RPMI8226 (cell line): Measurements from ENCODE around the gene ADORA1.

Experiments used
- DNase-seq: peaks from one replicate; pipeline ENCODE4 v3.0.0-alpha.2; 2015

The ADORA1 gene

GRCh38 chr1:203175827-203176241 is 48.3 kb downstream of the ADORA1 start:
- DNase-seq: peak; percentile 96

DNA sequence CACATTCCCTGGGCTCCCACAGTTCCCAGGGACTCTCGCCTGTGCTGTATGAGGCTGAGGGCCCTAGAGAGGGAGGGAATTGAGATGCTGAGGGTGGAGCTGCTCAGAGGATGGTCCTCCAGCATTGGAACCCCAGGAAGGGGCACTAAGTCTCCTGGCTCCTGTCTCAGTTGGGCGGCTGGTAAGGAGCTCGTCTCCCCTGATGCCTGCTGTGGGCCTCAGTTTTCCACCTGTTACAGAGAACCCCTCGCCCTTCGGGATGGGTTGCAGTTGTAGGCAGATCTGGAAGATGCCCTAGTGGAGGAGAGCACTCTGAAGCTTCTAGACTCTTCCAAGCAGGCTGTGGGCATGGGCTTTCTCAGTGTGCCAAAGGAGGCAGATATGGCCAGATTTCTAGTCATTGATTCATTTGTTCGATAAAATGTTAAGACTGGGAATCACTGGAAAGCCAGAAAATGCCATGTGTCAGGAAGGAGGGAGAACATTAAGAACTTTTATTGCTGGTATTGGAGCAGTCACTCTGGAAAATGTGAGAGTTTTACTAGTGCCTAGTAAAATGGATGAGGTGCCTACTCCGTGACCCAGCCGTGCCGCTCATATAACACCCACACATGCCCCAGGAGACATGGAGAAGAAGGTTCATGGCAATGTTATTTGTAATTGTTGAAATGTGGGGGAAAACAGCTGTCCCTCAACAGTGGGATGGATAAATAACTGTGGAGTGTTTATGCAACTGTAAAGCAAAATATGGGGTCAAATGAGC is 48.9 kb downstream of the ADORA1 start:
- DNase-seq: no peak

DNA sequence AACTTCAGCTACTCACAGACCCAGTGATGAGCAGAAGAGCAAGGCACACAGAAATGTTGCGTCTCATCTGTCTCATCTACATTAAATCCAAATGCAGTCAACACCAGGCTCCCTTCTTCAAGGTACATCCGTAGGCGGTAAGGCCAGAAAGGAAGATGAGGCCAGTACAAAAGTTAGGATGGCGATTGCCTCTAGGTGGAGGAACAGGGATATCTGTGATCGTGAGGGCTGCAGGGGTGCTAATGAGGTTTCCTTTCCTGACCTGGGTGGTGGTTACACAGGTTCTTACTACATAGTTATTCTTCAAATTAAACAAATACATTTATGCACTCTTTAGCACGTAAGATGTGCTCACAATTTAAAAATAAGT is 49.5 kb downstream of the ADORA1 start:
- DNase-seq: no peak

DNA sequence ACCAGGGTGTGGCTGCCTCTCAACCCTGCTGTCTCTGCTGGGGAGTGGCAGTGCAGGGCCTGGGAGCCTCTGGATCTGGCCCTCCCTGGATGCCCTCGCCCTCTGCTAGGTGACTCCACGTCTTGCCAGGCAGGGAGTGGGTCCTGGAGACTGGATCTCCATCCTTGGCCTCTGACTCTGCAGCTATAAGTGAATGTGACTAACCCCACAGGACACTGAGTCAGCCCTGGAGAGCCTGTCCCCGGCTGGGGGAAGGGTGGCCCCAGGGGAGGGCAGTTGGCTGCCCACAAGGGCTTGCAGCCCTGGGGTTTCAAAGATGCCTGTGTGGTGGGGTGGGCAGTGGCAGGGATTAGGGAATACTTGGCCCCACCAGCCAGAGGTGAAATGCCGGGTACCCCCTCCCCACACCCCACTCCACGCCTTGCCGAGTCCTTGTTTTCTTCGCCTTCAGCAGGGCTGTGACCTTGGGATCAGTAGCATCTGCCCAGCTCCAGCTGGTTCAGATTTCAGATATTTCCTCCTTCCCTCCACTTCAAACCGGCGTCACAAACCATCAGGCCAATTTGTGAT is 50.0 kb downstream of the ADORA1 start:
- no peak for DNase-seq

DNA sequence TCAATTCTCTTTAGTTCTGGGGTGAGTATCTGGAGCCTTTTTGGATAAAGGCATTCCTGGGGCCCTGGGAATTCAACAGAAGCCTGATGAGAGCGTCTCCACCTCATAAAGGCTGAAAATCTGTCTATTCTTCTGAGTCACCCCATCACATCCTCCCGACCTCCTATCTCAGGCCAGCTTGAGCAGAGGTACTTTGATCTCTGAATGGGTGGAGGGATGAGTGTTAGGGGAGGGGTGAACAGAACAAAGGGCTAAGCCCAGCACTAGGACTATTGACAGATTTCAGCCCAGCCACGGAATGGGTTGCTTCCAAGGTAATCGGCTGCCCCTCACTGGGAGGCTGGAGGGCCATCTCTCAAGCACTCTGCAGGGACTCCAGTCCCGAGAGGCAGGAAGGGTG is 50.6 kb downstream of the ADORA1 start:
- no peak for DNase-seq

GRCh38 chr1:203178821-203179666 is 51.5 kb downstream of the ADORA1 start:
- DNase-seq: no peak

DNA sequence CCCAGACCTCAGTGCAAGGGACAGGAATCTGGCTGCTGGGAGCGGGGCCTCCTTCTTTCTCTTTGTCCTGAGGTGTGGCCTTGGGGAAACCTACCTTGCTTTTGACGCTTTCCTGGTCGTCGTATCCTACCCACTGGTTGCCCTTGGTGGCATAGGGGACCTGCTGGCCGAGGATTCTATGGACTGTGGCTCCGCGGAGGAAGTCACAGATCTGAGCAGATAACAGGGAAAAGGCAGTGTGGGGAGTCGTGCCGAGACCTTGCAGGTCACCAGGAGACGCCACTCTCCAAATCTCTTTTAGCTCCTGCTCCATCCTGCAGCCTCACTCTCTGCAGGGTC is 52.1 kb downstream of the ADORA1 start:
- no peak for DNase-seq

DNA sequence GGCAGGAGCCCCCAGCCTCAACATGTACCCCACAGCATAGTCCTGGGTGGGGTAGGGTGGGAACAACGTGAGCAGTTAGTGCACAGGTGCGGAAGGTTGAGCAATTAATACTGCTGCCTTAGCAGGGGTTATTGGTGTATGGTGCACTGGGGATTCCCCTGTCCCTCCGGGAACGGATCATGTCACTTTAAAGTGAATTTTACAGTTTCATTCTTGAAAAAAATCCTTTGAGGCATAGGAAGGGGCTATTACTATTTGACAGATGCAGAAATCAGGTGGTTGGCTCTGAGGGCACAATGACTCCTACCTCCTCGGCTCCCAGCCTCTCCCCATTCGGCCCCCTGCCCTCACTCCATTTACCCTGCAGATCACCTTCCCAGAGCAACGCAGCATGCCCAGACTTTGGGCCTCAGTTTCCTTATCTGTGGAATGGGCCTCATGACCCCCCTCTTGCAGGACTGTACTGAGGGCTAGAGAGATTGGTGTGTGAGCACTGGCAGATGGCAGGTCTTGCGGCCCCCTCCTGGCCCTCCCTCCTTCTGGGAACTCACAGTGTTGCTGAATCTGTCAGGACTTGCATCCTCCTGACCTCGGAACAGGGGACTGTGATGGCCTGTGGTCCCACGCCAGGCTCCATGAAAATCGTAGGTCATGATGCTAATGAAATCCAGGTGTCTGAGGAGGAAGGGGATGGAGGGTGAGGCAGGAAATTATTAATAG is 53.2 kb downstream of the ADORA1 start:
- DNase-seq: no peak

DNA sequence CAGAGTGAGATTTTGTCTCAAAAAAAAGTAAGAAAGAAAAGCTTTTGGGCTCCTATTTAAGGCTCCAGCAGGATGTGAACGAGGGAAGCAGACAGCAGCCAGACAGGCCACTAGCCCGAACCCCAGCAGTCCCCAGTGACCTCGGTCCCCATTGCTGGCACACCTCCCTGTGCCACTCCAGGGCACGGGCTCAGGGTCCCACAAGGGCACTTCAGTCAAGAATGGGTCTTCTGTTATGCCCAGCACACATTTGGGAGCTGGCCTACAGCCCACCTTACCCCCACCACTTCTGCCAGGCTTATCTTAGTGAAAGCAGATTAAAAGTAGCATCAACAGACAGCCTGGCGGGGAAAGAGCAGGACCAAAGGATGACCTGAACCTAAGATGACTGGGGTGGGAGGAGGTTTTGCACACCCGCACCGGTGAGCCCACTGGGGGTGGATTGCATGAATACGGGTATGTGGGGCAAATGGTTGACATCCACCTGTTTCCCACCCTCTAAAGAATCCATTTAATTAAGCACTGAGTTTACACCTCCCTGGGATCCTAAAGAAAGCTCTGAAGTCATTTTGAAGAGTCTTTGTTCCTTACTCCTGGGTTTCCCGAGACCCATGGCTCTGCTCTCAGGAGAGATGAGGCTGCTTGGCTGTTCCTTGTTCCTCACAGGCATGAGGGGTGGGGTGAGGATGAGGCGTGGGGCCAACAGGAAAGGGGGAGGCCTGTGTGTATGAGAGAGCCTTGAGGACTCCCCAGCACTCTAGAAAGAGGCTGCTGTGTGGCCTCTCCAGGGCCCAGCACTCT is 54.3 kb downstream of the ADORA1 start:
- no peak for DNase-seq

DNA sequence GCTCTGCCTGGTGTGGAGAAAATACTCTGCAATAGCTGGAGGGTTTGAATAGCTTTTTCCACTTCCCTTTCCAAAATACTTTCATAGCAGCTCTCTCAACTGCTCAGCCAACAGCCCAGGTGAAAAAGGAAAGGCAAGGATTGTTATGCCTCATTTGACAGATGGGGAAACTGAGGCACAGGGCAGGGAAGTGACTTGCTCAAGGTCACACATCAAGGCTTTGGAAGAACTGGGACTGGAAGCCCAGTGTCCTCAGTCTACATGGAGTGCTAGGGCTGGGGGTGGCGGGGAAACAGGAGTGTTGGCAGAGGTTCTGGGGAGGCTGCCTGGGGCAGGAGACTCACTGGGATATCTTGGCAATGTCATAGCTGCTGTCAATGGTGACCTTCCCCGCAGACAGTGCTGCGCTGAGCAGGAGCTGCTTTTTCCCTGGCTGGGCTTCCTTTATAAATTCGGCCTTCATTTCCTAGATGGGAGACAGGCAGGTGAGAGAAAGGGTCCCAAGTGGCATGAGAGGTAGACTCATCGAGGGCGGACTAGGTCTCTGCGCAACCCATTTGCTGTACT is 54.9 kb downstream of the ADORA1 start:
- no peak for DNase-seq

- DNase-seq: no peak
These were observed 56.3 kb downstream of the ADORA1 start for GRCh38 chr1:203183828-203184227.

DNA sequence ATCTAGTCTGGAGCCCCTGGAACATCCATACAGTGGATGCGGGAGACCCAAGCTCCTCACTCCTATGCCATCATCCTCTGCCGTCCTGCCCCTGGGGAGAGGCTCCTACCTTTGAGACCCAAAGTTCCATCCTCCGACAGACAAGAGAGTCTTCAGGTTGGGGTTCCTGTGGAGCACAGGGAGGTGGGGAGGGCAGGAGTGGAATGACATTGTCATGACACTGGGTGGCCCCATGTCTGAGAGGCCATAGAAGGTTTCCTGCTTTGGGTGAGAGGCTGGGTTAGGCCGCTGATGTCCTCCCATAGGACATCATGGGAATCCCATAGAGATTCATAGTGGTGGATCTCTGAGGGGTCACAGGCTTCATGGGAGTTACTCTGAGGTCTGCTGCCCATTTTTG is 56.9 kb downstream of the ADORA1 start:
- DNase-seq: no peak

DNA sequence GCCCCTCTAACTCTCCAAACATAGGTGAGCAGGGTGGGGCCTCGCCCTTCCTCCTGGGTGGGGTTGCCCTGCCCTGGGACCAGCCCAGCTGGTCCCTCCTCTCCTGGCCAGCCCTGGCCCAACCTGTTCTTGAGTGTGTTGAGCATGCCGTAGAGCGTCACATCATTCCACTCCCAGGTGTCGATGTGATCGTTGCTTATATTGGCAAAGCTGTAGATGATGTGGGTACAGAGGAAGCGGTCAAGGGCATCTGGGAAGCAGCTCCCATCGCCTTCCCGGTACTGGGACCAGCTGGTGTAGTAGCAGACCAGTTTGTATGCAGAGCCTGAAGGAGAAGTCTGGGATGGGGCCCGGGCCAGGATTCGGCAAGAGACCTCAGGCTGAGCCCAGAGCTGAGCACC is 57.5 kb downstream of the ADORA1 start:
- DNase-seq: no peak

DNA sequence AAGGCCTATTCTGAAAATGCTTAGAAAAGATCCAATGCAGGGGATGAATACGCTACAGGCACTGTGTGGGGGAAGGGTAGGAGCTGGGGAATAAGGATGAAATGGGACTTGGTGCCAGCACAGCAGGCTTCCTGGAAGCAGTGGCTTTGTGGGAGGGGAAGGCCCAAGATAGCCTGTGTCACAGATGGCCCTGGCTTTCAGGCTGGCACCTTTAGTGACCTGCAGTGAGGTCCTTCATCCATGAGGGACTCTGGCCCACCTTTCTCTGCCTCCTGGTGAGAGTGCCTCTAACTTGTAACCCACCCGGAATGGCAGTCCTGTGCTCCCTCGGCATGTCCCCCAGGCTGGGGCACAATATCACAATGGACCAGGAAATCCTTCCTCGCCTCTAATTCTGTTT is 58.1 kb downstream of the ADORA1 start:
- no peak for DNase-seq

DNA sequence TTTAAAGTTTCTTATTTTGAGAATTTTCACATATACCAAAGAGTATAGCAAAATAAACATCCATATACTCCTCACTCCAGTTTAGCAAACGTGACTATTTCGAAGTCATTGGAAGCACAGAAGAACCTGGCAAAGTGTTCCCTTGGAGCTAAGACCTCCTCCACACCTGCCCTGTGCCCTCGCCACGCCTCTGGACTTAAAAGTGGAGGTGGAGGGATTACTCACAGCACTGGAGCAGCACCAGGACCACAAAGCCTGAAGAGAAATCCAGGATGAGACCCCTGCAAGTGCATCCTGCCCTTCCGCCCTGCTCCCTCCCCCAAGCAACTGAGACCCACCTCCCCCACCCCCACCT is 58.5 kb downstream of the ADORA1 start:
- DNase-seq: no peak

DNA sequence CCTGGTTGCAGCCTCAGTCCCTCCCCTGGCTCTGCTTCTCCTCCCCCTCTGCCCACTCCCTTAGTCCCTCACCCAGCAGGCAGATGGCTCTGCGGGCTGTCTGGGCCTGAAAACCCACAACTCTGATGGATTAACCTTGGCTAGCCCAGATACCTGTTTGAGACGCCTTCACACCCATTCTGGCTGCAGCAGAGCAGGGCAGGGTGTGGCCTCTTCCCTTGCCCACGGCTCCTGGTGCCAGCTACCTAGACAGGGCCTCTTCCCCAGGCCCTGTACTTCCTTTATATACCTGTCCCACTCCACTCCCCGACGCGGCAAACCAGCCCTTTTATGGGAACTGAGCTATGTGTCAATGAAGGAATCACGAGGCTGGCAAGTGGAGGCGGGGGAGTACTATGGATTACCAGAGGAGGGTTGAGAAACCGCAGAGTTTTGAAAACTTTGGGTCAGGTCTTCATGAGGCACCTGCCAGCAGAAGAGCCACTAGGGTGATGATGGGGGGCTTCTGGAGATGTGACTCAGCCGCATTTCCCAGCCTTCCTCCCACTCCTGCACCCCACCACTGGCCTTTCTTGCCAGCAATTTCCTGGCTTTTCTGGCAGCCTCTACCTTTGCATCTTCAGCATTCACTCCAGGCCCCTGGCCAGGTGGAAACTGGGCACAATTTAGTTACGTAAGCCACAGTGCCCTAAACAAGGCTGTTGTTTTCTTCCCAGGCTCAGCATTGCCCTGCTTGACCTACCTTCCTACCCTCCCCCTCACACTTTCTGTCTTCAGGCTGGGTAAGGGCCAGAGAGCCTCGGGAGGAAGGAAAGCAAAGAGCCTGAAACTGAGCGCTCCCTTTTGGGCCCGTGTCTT is 59.1 kb downstream of the ADORA1 start, which contains the start of gene CHI3L1:
Gene CHI3L1, minus strand, starts transcription at position 259 of the 858 bp plus-strand sequence. Its CDS starts 81 bp downstream, at position 178.
- DNase-seq: peak; percentile 91

GRCh38 chr1:203187304-203187685 is 59.8 kb downstream of the ADORA1 start:
- no peak for DNase-seq

DNA sequence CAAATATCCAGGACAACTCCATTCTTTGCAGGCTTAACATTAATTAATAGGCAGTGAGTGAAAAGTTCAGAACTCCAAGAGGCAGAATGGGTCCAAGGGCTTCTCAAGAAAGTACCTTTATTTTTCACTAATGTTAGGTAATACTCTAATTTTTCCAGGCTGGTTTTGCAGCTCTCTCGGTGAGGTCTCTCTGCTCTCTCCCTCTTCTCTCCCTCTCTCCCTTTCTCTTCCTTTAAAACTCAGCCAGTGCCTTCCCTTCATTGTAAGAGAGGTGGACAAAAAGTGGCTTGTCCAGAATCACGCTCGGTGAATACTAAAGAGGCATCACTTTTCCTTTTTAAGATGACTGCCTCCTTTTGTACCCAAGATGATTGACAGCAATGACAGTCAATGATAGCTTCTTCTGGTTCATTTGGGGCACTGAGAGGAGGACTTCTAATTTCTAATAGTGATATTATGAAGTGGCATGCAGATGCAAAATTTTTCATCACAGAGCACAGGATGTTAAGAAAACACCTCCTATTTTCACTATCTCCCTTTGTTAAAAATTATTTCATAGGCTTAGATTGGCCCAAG is 60.3 kb downstream of the ADORA1 start:
- DNase-seq: no peak

DNA sequence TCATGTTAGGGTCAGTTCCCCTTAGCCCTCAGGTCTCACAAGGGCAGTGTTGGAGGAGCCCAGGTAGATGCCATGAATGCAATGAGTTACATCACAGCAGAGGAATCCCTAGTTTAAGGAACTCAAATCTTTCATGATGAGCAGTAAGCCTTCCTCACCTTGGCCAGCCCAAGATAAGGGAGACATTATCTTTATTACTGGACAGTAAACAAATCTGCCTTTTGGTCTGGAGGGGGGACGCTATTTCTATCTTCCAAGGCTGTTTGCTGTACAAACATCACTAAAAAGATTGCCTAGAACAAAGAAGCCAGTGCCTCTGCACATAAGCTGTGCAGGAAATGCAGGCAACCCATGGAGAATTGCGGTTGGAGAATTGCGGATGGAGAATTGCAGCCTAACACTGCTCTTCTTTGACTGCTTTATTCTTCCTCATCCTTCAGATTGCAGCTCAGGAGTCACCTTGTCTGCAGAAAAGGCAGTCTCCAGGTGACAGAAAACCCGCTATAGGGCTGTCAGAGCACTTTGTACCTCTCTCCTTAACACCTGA is 61.2 kb downstream of the ADORA1 start:
- no peak for DNase-seq

GRCh38 chr1:203189951-203190352 is 62.4 kb downstream of the ADORA1 start:
- DNase-seq: peak; percentile 38

DNA sequence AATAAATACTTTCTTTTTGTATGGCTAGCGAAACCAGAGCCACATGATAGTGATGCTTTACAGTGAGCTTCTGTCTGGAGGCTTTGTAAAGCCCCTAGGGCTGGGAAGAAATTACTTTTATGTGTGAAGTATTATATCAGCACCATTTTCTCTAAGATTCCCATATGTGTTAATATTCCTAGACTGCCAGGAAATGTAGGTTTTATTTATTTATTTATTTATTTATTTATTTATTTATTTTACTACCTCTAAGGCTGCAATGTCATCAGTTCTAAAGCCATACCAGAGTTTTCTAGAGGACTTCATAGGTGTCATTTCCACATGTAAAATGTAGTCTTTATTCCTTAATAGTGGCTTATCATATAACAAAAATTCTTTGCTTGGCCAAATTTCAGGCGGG is 63.4 kb downstream of the ADORA1 start:
- no peak for DNase-seq
